ENCODE data around the gene TBXT. TPM values are rescaled to one million over a fixed set of nuclear protein-coding genes. Genes with fewer than 3 reads are reported as not detected.
A peak's percentile ranks its signal among the peaks of the same experiment; 100 is the strongest.

The TBXT gene
- total RNA-seq, 1 experiment from 2014 or later, result not detected

DNA sequence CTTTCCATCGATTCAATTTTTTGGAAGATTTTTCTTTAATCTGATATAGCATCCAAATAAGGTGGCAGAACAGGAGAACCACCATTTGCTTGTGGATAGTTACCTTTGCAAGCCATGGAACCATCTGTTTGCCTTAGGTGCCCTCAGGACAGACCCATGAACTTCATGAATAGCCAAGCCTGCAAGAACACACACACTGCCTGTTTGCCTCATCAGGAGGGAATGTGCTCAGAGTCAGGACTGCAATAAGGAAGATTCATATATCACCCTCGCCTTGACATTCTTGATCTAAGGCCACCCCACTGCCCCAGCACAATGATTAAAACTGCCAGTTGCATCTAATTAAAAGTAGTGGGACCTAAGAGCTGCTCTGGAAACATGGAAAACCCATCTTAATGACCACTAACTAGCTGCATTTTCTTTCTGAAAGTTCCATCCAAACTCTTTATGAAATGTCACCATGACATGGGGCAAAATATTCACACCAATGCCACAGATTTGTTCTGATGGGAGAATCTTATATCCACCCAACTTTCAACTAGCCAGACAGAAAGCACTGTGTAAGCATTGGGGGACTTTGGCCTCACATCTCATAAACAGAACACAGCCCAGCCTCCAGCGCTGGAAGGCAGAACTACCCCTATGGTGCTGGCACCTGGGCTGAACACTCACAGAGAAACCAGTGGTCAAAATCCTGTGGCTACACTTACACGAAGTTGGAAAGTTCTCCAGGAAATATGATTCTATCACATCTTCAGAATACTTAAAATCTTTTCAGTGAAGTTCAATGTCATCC lies 48.3 kb downstream of the TBXT start:
- no peak for DNase-seq (ENCODE audit: low spot score)

DNA sequence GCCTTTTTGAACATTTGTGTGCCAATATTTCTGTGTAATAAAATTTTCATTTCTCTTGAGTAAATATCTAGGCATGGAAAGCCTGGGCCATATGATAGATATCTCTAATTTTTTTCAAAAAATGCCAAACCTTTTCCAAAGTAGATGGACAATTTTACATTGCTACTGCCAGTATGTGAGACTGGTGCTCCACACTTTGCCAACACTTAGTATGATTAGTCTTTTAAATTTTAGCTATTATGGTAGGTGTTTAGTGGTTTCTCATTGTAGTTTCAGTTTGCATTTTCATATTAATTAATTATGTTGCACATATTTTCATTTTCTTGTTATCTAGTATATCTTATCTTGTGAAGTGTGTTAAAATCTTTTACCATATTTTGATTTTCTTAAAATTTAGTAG lies 52.0 kb downstream of the TBXT start:
- DNase-seq (ENCODE audit: low spot score), result no peak

DNA sequence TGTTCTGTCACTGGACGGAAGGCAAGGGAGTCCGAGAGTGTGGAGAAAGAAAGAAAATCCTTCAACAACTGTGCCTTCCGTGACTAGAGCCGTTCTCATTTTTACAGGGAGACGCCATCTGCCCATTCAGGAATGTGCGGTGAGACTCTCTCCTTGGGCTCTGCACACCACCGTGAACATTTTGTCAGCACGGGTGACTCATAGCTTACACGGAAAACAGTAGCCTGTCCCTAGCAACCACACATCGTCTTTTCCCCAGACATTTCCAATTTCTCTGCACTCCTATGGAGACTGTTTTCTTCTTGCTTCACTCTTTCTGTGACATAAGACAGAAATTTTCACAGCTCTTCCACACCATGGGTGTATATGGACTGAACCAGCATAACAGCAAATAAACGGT lies 55.1 kb downstream of the TBXT start:
- DNase-seq (ENCODE audit: low spot score), result peak; percentile 89

DNA sequence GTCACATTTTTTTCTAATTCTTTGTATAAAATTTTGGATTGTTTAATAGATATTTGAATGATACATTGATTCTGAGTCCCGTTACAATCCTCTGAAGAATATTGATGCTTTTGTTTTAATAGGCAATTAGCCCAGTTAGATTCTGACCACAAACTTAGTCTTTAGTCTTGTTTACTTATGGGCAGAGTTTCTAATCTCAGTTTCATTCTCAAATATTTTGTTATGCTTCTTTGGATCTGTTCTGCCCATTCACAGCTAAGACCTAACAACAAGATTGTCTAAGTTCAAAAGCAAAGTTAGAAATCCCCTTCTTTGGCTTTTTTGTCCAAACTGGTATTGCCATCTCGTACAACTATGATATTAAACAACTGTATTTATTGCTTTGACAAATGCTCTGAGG lies 58.0 kb downstream of the TBXT start:
- DNase-seq (ENCODE audit: low spot score), result no peak

Other genes starting within 250 kb of the TBXT start
- gene PRR18, start 140.5 kb upstream of the TBXT start, total RNA-seq (2014; rRNA removed; shearing (Covaris generic)), result not detected in 2 replicates
- 16.0 and 27.6 TPM in 2 replicates for gene SFT2D1, start 174.7 kb upstream of the TBXT start, total RNA-seq (2014; rRNA removed; shearing (Covaris generic))
- 46.1 and 64.0 TPM in 2 replicates for gene MPC1, start 215.1 kb upstream of the TBXT start, total RNA-seq (2014; rRNA removed; shearing (Covaris generic))